SK-N-SH (cell line): ENCODE data around the gene GRAMD1B. TPM values are rescaled to one million over a fixed set of nuclear protein-coding genes. Genes with fewer than 3 reads are reported as not detected.

Experiments used
- CTCF ChIA-PET: fragments of 300-600, 350-600 bp; formaldehyde crosslinking; extraction: SDS; loops from one replicate; lab custom pipeline; 2021; lab: Yijun Ruan, JAX
- POLR2A ChIA-PET: fragments of 350-600 bp; sonication (Branson Sonifier 250); formaldehyde crosslinking; extraction: SDS; loops from one replicate; lab custom pipeline; 2020; ENCODE audit warnings: antibody characterized with exemption, inconsistent platforms; lab: Yijun Ruan, JAX
- DNase-seq: peaks from one replicate; pipeline ENCODE4 v3.0.0; 2012
- H2AFZ ChIP-seq: fragments of 200-600 bp; sonication (generic); 2 replicates; pipeline ENCODE4 v1.8.1; 2016; ENCODE audit warnings: antibody characterized with exemption, mild to moderate bottlenecking, low read depth
- H3F3A ChIP-seq: fragments of 200-600 bp; sonication (generic); replicated peaks from 2 replicates; pipeline ENCODE3; 2016; ENCODE audit warnings: antibody characterized with exemption, mild to moderate bottlenecking; ENCODE audit not compliant: insufficient read depth
- H3K27ac ChIP-seq, 2 experiments: fragments of 200-500 bp in 1 of 2; fragments of 200-600 bp in 1 of 2; sonication (Bioruptor generic) in 1 of 2; sonication (generic), shearing (Covaris generic) in 1 of 2; 2 replicates each; pipeline versions ENCODE4 v1.5.1 to v1.6.1; 2014 to 2016; ENCODE audit warnings: low read depth in 2 of 2, inconsistent platforms in 1 of 2, low read length in 1 of 2, mild to moderate bottlenecking in 1 of 2, mixed read lengths in 1 of 2
- H3K27me3 ChIP-seq: fragments of 200-600 bp; sonication (generic), shearing (Covaris generic); 2 replicates; pipeline ENCODE4 v1.6.1; 2016; ENCODE audit warnings: mixed run types; ENCODE audit not compliant: insufficient read depth
- H3K36me3 ChIP-seq, 2 experiments: fragments of 200-500 bp in 1 of 2; fragments of 200-600 bp in 1 of 2; sonication (Bioruptor generic) in 1 of 2; sonication (generic) in 1 of 2; replicated peaks in 1 of 2; 2 replicates each; pipeline versions ENCODE3 to v1.5.1; 2014 to 2016; ENCODE audit warnings: low read length in 1 of 2, mild to moderate bottlenecking in 1 of 2; ENCODE audit not compliant: insufficient read depth in 2 of 2, control insufficient read depth in 1 of 2
- H3K4me1 ChIP-seq, 2 experiments: fragments of 200-500 bp in 1 of 2; fragments of 200-600 bp in 1 of 2; sonication (Bioruptor generic) in 1 of 2; sonication (generic), shearing (Covaris generic) in 1 of 2; 2 replicates each; pipeline versions ENCODE4 v1.5.1 to v1.6.1; 2014 to 2016; ENCODE audit warnings: low read depth in 1 of 2, low read length in 1 of 2, mixed run types in 1 of 2; ENCODE audit not compliant: insufficient read depth in 2 of 2, control insufficient read depth in 1 of 2
- H3K4me2 ChIP-seq: fragments of 200-600 bp; sonication (generic), shearing (Covaris generic); 2 replicates; pipeline ENCODE4 v1.6.1; 2017; ENCODE audit warnings: mixed run types
- H3K4me3 ChIP-seq, 2 experiments: fragments of 200-500 bp in 1 of 2; fragments of 200-600 bp in 1 of 2; sonication (Bioruptor generic) in 1 of 2; sonication (generic), shearing (Covaris generic) in 1 of 2; 2 replicates each; pipeline versions ENCODE4 v1.5.1 to v1.8.1; 2014 to 2016; ENCODE audit warnings: low read depth in 2 of 2, inconsistent platforms in 1 of 2, low read length in 1 of 2, mild to moderate bottlenecking in 1 of 2, mixed read lengths in 1 of 2, moderate library complexity in 1 of 2
- H3K79me2 ChIP-seq: fragments of 200-600 bp; sonication (generic); 2 replicates; pipeline ENCODE4 v1.8.1; 2017; ENCODE audit warnings: mild to moderate bottlenecking; ENCODE audit not compliant: insufficient read depth
- H3K9ac ChIP-seq: fragments of 200-600 bp; sonication (generic); 2 replicates; pipeline ENCODE4 v1.6.1; 2017; ENCODE audit warnings: mixed run types
- H3K9me2 ChIP-seq: fragments of 200-600 bp; sonication (generic); 2 replicates; pipeline ENCODE4 v1.6.1; 2017; ENCODE audit warnings: mixed run types
- H3K9me3 ChIP-seq: fragments of 200-600 bp; sonication (generic); 2 replicates; pipeline ENCODE4 v1.6.1; 2017; ENCODE audit warnings: mixed run types, mild to moderate bottlenecking, moderate library complexity
- H4K20me1 ChIP-seq: fragments of 200-600 bp; sonication (generic); 2 replicates; pipeline ENCODE4 v1.6.1; 2017; ENCODE audit warnings: mild to moderate bottlenecking, mixed run types; ENCODE audit not compliant: insufficient read depth
- CHD2 ChIP-seq: fragments of 150-350 bp; IDR thresholded peaks from 2 replicates; pipeline ENCODE4 v1.6.1; 2018; ENCODE audit warnings: low read length; ENCODE audit not compliant: partially characterized antibody
- EP300 ChIP-seq, 2 experiments: IDR thresholded peaks; 2 replicates each; pipeline versions ENCODE4 v1.4.0 to v1.6.1; 2012; ENCODE audit warnings: borderline replicate concordance in 1 of 2, low read depth in 1 of 2, low read length in 1 of 2
- EZH2phosphoT487 ChIP-seq: fragments of 200-600 bp; sonication (generic); IDR thresholded peaks from 2 replicates; pipeline ENCODE4 v1.6.1; 2017; ENCODE audit warnings: low read depth, mixed run types, mild to moderate bottlenecking, antibody characterized with exemption, moderate library complexity, borderline replicate concordance
- FOSL2 ChIP-seq: IDR thresholded peaks from 2 replicates; pipeline ENCODE4 v1.4.0; 2012; ENCODE audit warnings: low read depth, mild to moderate bottlenecking, moderate library complexity, borderline replicate concordance
- GABPA ChIP-seq: IDR thresholded peaks from 2 replicates; pipeline ENCODE4 v1.4.0; 2012; ENCODE audit warnings: low read depth, mild to moderate bottlenecking
- GATA2 ChIP-seq: sonication (generic); formaldehyde crosslinking; IDR thresholded peaks from 2 replicates; pipeline ENCODE4 v1.5.0; 2020; ENCODE audit warnings: mild to moderate bottlenecking, missing genetic modification reagents
- JUND ChIP-seq: IDR thresholded peaks from 2 replicates; pipeline ENCODE4 v1.4.0; 2012
- MXI1 ChIP-seq: IDR thresholded peaks from 2 replicates; pipeline ENCODE4 v1.6.1; 2012; ENCODE audit warnings: mild to moderate bottlenecking, low read depth, low read length, improper control_type of control experiment
- NRF1 ChIP-seq: IDR thresholded peaks from 2 replicates; pipeline ENCODE4 v1.6.1; 2012; ENCODE audit warnings: low read depth, mild to moderate bottlenecking, low read length
- RFX5 ChIP-seq: IDR thresholded peaks from 2 replicates; pipeline ENCODE4 v1.6.1; 2012; ENCODE audit warnings: mild to moderate bottlenecking, improper control_type of control experiment, low read length
- RXRA ChIP-seq: IDR thresholded peaks from 2 replicates; pipeline ENCODE4 v1.4.0; 2012; ENCODE audit warnings: low read depth, mild to moderate bottlenecking, borderline replicate concordance
- SIN3A ChIP-seq: IDR thresholded peaks from 2 replicates; pipeline ENCODE4 v1.6.1; 2012; ENCODE audit warnings: low read depth, mild to moderate bottlenecking, low read length, moderate library complexity, borderline replicate concordance
- TAF1 ChIP-seq: IDR thresholded peaks from 2 replicates; pipeline ENCODE4 v1.6.1; 2012; ENCODE audit warnings: low read depth, mild to moderate bottlenecking, low read length, moderate library complexity, borderline replicate concordance
- YY1 ChIP-seq: IDR thresholded peaks from 2 replicates; pipeline ENCODE4 v1.4.0; 2012; ENCODE audit warnings: low read depth, mild to moderate bottlenecking
- polyA plus RNA-seq, 3 experiments: library from polyadenylated mRNA; depleted of rRNA; stranded (reverse); fragments of >200 nt; gene quantifications; 2 replicates each; pipeline ENCODE4 v1.2.3, GENCODE V29; 2012
- TF ChIP-seq, protein P1 (sequence below): fragments of 150-350 bp; IDR thresholded peaks from 2 replicates; pipeline ENCODE4 v1.6.1; 2017; ENCODE audit warnings: antibody characterized with exemption, low read length, low read depth, borderline replicate concordance
- TF ChIP-seq, protein P2 (sequence below): fragments of 150-350 bp; IDR thresholded peaks from 2 replicates; pipeline ENCODE4 v1.6.1; 2016; ENCODE audit warnings: mild to moderate bottlenecking, low read depth, low read length
- TF ChIP-seq, protein P3 (sequence below): IDR thresholded peaks from 2 replicates; pipeline ENCODE4 v1.4.0; 2012; ENCODE audit warnings: low read depth, borderline replicate concordance

Gene GRAMD1B
- polyA plus RNA-seq, 1 of the 3 experiments (the other 2 are of a cell fraction), result 14.5 TPM

DNA sequence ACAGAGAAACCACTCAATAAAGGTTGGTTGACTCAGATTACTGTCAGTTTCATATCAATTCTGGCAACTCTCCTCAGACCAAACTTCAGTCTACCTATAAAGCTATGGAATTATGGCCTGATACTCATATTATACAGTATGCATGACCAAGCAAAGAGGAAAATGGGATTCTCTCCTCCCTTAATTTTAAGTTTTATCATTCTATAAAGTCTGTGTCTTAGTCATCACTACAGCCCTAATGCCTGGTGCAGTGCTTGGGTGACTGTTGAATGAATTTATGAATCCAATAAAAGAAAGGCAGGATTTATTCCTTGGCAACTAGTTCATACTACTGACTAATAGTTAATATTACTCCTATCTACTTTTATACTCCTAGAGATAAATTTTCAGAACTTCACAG is 37.6 kb upstream of the GRAMD1B start:
- no peaks in the 10 kb centered on the region for H3K9me2 ChIP-seq
- H3K27ac ChIP-seq, result peak overlapping the region in 1 of 2 experiments; percentile 64; a peak in 1 of 4 replicates
- no peaks in the 10 kb centered on the region for H3K9me3 ChIP-seq
- H3K9ac ChIP-seq, result no peak overlapping the region
- H2AFZ ChIP-seq, result no peak overlapping the region
- H4K20me1 ChIP-seq, result no peaks in the 10 kb centered on the region
- no peaks in the 10 kb centered on the region for H3K79me2 ChIP-seq
- peaks cover 0 to 11% of the 10 kb centered on the region in 2 experiments; a peak in 2 of 4 replicates for H3K4me1 ChIP-seq
- no peaks in the 10 kb centered on the region for H3F3A ChIP-seq
- CTCF ChIA-PET, result interaction anchor here (1.1 to 1.9 kb wide), 3 partner anchors 10 to 86 kb away, joined by 3 to 9 read pairs (median 4); no protein-coding TSS in a partner anchor
- TF ChIP-seq GABPA, result no peak
- TF ChIP-seq MXI1, result no peak
- TF ChIP-seq, protein P1, sequence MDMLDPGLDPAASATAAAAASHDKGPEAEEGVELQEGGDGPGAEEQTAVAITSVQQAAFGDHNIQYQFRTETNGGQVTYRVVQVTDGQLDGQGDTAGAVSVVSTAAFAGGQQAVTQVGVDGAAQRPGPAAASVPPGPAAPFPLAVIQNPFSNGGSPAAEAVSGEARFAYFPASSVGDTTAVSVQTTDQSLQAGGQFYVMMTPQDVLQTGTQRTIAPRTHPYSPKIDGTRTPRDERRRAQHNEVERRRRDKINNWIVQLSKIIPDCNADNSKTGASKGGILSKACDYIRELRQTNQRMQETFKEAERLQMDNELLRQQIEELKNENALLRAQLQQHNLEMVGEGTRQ, result no peak
- TF ChIP-seq, protein P2, sequence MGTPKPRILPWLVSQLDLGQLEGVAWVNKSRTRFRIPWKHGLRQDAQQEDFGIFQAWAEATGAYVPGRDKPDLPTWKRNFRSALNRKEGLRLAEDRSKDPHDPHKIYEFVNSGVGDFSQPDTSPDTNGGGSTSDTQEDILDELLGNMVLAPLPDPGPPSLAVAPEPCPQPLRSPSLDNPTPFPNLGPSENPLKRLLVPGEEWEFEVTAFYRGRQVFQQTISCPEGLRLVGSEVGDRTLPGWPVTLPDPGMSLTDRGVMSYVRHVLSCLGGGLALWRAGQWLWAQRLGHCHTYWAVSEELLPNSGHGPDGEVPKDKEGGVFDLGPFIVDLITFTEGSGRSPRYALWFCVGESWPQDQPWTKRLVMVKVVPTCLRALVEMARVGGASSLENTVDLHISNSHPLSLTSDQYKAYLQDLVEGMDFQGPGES, result no peak
- no peak for TF ChIP-seq FOSL2
- TF ChIP-seq SIN3A, result no peak
- TF ChIP-seq GATA2 (CRISPR knock-in tag), result no peak
- TF ChIP-seq, protein P3, sequence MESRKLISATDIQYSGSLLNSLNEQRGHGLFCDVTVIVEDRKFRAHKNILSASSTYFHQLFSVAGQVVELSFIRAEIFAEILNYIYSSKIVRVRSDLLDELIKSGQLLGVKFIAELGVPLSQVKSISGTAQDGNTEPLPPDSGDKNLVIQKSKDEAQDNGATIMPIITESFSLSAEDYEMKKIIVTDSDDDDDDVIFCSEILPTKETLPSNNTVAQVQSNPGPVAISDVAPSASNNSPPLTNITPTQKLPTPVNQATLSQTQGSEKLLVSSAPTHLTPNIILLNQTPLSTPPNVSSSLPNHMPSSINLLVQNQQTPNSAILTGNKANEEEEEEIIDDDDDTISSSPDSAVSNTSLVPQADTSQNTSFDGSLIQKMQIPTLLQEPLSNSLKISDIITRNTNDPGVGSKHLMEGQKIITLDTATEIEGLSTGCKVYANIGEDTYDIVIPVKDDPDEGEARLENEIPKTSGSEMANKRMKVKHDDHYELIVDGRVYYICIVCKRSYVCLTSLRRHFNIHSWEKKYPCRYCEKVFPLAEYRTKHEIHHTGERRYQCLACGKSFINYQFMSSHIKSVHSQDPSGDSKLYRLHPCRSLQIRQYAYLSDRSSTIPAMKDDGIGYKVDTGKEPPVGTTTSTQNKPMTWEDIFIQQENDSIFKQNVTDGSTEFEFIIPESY, result no peak
- TF ChIP-seq RFX5, result no peak
- TF ChIP-seq EZH2phosphoT487, result no peak
- no peak for TF ChIP-seq EP300 (IDR thresholded peaks at IDR 0.05; ENCODE audit: borderline replicate concordance in 1 of 2, low read depth in 1 of 2, low read length in 1 of 2)
- no peak for TF ChIP-seq YY1
- TF ChIP-seq JUND, result no peak
- no peak for TF ChIP-seq RXRA
- TF ChIP-seq NRF1, result no peak
- TF ChIP-seq TAF1, result no peak
- no peak for TF ChIP-seq CHD2
- H3K27me3 ChIP-seq, result no peaks in the 10 kb centered on the region; the same call in 1 of the 2 replicates
- POLR2A ChIA-PET, result no interaction called here
- H3K36me3 ChIP-seq, result no peaks in the 10 kb centered on the region
- no peak for DNase-seq
- no peak overlapping the region for H3K4me3 ChIP-seq
- no peak overlapping the region for H3K4me2 ChIP-seq
